Stimulated activated CD4-positive, alpha-beta T cell treated with anti-CD3 and anti-CD28 coated beads, Interleukin-15, amount 100 ng/mL, for 24 hours (primary cell): ENCODE results near the gene TMEM181.
"Not testable (repeated sequence)": the region's sequence is repeated elsewhere in the genome, so short reads cannot be mapped to it uniquely, and the experiment has no call there.

ENCODE experiments used
- DNase-seq: peaks from one replicate; pipeline ENCODE4 v3.0.0-alpha.2; 2020

The TMEM181 gene

GRCh38 chr6:158665332-158665731, 105.4 kb downstream of the TMEM181 start:
- no peak for DNase-seq

GRCh38 chr6:158666628-158667359, 106.9 kb downstream of the TMEM181 start:
- no peak for DNase-seq

- no peak for DNase-seq
These were observed 107.6 kb downstream of the TMEM181 start for GRCh38 chr6:158667360-158667981.

- no peak for DNase-seq
These were observed 108.8 kb downstream of the TMEM181 start for GRCh38 chr6:158668707-158669103.

- DNase-seq, result no peak
These were observed 109.5 kb downstream of the TMEM181 start for GRCh38 chr6:158669145-158670035.

GRCh38 chr6:158672119-158672518, 112.2 kb downstream of the TMEM181 start:
- DNase-seq, result not testable (repeated sequence)

GRCh38 chr6:158672726-158673125, 112.8 kb downstream of the TMEM181 start:
- DNase-seq, result no peak

GRCh38 chr6:158674342-158675131, 114.6 kb downstream of the TMEM181 start:
- no peak for DNase-seq

GRCh38 chr6:158677094-158677493, 117.2 kb downstream of the TMEM181 start:
- DNase-seq, result not testable (repeated sequence)

GRCh38 chr6:158677906-158678578, 118.2 kb downstream of the TMEM181 start:
- no peak for DNase-seq

GRCh38 chr6:158680015-158680414, 120.1 kb downstream of the TMEM181 start:
- DNase-seq, result no peak

- no peak for DNase-seq
These were observed 120.6 kb downstream of the TMEM181 start for GRCh38 chr6:158680481-158680880.

GRCh38 chr6:158684311-158684710, 124.4 kb downstream of the TMEM181 start:
- no peak for DNase-seq

GRCh38 chr6:158684745-158685324, 124.9 kb downstream of the TMEM181 start:
- no peak for DNase-seq
